HG03103 (cell line): ENCODE measurements around the gene EEF1G.

ENCODE experiments used
- ATAC-seq: cut with Tn5 transposase; IDR thresholded peaks from one replicate; pipeline ENCODE4 v1.9.1; 2021; ENCODE audit warnings: low read depth; ENCODE audit not compliant: unreplicated experiment

EEF1G gene

DNA sequence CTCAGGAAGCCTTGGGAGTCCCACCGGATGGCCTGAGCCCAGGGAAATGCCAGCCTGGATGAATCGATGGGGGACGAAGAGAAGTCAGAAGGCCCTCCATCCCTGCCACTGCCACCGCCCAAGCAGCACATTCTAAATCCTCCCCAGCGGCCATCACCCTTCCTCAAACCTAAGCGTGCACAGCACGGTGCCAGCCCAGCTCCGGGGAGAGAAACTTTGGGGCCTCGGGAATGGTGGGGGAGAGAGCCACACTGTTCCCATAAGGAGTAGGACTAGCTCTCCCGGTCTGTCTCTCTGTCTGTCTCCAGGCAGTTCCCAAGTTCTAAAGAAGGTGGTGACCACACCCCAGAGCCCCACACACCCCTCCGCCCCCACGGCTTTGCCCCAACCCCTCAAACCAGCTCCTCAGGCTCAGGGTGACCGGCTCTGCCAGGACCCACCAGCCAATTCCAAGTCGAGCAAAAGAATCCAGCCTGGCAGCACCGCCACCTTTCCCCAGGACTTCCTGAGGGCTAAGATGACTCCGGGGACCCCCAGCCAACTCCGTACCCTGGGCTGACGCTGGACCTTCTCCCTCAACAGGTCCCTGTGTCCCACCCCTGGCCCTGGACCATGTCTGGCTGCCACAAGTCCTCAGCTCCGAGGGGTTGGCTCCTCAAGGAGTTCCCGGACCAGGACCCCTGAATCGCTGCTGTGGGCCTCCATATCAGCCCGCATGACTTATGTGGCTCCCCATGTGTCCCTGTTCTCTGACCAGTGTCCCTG is 29.8 kb downstream of the EEF1G start:
- no peak for ATAC-seq

DNA sequence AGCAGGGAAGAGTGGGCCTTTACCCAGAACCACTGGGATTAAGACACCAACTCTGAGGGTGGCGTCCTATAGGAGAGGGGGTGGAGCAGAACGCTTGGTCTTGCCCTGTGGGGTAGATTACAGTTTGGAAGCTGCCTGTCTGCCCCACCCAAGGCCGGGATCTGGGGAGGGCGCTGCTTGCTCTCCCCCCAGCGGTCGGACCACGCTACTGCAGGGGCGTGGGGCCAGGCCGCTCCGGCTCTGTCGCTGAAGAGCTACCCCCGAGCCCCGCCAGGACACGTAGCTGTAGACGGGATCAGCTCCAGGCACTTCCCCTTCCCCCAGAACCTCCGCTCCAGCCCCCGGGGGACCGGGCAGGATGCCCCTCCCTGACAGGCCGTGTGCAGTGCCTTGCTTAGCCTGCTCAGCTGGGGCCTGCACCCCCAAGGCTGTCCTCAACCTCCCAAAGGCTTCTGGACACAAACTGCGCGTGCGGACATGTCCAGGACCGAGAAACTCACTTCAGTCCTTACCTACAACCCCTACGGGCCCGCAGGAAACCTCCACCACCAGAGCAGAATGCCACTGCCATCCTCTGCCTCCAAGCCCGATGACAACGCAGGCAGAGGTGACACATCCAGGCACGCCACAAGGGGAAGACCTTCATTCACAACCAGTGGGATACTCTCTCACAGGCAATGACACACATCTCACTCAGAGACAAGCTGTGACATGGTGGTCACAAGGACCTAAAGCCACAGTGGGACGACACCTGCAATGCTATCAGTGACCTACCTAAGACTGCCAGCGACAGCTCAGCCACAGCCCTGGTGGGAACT is 30.7 kb downstream of the EEF1G start:
- no peak for ATAC-seq

DNA sequence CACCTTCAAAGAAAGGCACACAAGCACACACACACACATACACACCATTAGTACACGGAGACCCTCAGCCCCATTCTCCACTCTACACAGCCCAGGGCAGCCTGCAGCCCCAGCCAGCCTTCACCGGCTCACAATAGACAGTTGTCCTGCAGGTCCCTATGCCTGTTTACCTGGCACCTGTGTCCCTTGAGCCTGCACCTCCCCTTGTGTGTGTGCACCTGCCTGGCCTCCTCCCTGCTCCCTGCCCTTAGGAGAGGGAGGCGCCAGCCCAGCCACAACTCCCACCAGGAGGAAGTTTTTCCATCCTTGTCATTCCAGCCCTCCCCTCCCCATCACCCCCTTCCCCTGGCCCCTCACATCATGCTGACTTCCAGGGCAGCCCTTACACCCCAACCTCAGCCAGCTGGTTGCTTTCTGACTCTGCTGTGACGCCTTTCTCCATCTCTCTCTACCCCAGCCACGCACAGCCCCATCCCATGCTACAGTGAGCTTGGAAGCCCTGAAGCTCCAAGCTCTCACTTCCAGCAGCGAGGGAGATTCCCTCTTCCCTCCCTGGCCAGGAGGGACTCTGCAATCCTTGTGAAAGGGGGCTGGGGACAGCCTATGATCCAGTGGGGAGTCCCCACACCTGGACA is 31.5 kb downstream of the EEF1G start:
- ATAC-seq = no peak

DNA sequence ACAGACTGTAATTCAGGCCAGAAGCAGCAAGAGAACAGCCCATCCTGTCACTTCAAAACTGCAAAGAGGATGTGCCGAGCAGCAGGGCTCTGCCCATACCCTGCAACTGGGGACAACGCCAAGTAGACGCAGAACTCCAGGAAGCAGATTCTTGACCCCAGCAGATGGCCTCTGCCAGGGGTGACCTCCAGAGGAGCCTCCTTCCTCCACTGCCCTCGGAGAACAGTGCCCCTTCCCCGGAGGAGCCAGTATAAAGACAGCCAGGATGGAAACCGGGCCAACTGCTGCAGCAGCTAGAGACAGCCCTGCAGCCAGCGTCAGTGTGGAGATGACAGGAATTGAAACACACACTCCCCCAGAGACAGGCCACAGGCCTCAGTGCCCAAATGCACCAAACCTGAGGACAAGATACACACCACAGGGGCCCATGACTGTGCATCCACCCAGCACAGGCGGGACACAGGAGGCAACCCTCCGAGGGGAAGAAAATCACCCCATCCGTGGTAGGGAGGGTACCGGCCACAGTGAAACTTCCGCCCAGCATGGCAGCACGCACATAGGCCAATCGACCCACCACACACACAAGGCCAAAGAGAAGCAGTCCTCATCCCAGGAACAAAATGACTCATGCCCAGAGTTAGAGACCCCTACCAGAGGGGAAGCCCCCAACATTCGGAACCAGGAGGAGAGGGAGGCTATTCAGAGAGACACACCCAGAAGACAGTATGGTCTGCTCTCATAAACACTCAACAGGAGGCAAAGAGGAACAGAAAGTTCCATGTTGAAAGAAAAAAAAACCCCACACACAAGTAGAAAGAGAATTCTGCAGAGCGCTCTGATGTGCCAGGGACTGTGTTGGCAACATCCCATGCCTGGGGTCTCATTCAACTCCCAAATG is 32.6 kb downstream of the EEF1G start:
- ATAC-seq = peak; percentile 36

DNA sequence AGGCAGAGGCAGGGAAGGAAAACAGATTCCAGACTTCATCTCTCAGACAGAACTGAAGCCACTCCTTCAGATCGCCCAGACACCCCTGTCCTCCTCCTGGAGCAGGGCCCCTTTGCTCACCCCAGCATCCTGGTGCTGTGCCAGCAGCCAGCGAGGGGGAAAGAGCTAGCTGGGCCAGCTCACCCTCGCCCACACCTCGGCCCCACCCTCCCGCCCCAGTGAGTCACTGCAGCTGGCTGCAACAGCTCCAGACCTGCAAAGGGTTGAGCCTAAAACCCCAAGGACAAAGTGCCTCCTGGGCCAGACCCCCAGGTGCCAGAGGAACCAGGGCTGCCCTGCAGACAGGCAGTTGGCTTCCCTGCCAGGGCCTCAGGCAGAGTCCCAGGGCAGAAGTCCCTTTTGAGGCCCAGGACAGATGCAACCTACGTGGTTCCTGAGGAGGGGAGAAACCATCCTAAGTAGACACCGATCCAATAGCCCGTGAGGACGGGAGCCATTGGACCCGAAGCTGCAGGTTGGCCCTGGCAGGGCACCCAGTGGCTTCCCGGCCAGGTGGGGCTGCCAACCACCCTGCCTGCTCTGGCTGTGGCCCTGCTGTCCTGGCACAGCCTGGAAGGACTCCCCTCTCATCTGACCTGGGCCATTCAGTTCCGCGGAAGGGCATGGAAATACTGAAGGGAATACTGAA is 34.3 kb downstream of the EEF1G start:
- ATAC-seq = no peak

DNA sequence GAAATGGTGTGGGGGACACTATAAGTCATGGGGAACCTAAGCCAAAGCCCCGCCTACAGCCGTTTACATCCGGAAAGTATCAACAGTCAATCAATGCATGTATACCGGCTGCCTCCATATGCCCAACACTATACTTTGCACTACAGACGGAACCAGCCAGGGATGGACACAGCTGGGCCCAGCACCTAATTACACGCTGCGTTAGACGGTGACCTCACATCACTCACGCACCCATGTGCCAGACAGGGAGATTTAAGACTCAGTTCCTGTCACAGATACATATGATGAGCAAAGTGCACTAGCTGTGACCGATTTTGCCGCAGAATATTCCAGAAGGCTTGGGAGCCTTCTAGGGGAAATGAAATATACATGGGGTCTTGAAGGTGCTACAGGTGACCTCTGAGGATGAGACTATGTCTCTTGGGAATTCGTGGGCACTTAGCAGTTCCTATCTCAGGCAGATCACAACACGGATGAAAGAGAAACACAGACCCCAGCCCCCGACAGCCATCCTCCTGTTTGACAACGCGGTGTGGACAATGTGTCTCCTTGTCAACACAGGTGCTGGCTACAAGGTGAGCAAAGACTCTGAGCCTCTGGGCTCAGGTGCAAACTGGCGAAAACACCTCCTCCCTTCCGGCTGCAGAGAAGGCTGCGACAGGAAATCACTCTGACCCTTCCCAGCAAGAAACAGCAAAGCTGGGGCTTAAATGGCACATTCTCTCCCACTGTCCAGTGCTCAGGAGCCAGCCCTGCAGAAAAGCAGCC is 35.0 kb downstream of the EEF1G start:
- ATAC-seq = no peak

DNA sequence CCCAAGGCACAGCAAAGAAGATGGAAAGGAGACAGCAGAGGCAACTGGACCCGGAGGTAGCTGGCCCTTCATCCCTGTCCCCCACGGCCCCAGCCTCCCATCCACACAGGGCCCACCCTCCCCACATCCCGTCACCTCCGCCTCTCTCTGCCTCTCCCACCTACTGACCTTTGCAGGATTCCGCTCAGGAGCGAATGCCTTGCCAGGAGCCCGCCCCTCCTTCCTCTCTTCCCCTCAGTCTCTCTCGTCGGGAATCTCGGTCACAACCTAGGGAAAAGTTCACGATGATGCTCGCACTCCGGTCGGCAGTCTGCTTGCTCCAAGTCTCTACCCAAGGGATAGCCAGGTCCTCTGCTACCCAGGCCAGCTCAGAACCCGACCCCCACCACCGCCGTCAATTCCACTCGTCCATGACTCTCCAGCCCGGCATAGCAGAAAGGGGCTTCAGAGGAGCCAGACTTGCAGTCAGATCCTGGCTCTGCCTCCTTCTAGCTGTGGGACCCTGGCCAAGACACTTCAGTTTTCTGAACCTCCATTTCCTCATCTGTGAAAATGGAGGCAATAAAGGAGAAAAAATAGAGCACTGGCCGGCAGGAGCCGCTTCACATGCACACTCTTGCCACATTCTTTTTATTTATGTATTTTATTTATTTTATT is 37.3 kb downstream of the EEF1G start:
- no peak for ATAC-seq

DNA sequence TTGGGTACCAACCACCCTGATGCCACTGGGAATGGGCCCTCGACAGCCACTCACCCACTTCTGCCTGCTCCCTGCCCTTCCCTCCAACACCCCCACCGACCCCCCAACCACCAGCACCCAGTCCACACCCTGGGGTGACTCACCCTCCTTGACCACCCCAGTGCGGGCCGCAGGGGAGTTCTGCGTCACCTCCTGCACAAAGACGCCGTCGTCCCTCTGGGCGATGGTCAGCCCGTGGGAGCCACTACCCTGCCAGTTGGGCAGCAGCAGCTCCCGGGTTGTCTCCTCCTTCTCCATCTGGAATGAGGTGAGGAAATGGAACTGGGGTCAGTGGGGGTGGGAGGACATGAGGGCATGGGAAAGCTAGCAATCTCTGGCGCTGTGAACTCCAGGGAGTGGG is 37.9 kb downstream of the EEF1G start:
- ATAC-seq = no peak

DNA sequence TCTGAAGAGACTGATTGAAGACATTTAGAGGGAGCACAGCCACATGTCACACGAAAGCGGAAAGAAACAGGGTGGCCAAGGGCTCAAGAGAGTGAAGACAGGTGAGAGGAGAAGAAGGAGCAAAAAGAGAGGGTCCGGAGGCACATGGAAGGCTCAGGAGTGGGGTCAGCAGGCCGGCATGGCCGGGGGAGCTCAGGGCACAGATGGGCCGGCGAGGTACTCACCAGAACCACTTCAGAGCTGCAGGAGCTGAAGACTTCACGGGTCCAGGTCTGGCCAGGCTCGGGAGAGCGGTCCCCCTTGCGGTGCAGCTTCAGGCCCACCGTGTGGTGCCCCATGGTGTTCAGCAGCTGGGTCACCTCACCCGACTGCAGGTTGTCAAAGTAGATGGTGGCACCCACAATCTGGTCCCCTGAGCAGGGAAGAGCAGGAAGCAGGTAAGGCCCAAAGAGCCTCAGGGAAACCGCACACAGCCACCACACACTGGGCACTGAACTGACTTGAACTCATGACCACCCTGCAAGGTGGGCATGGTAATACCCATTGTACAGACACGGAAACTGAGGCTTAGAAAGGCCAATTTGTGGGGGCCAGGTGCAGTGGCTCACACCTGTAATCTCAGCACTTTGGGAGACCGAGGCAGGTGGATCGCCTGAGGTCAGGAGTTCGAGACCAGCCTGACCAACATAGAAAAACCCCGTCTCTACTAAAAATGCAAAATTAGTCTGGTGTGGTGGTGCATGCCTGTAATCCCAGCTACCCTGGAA is 38.7 kb downstream of the EEF1G start:
- no peak for ATAC-seq

DNA sequence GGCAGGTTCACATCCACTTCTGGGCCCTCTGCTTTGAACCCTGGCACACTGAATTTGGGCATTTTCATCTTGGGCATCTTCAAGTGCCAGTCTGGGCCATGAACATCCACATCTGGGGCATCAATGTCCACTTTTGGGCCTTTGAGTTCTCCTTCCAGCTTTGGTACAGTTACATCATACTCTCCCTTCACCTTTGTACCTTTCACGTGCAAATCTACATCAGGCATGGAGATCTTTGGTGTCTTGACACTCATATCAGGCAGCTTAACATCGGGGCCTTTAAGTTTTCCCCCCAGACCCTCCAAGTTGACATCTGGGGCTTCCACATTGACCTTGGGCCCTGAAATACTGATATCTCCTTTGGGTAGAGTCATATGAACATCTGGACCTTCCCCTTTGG is 41.6 kb downstream of the EEF1G start:
- no peak for ATAC-seq

DNA sequence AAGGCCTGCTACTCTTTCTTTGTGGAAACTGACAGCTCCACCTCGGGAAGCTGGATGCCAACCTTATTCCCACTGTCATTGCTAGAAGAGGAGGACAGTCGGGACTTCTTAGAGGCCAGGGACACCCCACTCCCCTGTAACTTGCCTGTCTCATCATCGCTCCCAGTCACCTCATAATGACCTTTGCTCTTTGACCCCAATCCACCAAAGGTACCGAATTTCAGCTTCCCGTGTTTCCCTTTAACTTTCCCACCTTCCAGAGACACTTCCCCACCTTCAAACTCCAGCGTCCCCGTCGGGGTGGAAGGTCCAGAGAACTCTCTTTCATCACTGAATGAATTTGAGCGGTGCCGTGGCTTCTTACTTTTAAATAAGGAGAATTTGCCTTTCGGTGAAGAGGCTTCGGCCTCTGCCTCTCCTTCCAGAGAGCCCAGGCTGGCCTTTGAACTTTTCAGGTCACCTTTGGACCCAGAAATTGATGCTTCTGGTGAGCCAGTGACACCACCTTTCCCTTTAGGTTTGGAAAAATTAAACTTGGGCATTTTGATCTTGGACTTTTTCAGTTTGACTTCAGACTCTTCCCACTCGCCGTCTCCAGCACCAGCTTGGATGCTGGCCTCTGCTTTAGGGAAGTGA is 56.8 kb downstream of the EEF1G start:
- no peak for ATAC-seq

DNA sequence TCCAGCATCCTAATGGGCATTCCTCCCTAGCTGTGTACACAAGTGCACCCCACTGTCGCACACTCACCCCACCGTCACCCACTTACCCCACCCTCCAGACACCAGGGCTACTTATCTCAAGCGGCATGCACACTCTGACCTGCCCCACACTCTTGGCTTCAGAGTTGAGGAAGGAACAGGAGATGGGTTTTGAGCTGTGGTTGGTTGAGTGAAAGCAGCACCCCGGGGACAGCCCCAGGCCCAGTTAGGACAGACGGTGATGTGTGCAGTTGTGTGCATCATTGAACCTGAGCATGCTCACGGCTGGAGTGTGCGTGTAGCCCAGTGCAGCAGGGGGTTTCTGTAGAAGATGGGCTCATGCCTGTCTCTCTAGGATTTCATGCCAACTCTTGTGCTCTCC is 59.5 kb downstream of the EEF1G start:
- no peak for ATAC-seq

DNA sequence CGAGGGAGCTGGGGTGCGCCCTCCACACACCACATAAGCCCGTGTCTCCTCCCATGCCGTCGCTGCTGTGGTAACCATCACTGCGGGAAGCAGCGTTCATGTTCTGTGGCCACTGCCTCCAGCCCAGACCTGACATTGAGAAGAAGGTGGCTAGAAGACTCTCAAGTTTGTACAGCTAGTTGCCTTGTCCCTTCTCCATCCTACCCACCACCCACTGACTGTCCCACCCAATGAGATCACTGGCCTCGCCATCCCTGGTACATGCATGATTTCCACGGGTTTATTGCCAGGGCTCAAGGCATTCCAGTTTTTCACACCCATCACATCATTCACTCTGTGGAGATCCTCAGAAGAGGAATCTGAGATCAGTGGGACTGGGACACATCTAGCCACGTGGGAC is 60.1 kb downstream of the EEF1G start:
- ATAC-seq = no peak

DNA sequence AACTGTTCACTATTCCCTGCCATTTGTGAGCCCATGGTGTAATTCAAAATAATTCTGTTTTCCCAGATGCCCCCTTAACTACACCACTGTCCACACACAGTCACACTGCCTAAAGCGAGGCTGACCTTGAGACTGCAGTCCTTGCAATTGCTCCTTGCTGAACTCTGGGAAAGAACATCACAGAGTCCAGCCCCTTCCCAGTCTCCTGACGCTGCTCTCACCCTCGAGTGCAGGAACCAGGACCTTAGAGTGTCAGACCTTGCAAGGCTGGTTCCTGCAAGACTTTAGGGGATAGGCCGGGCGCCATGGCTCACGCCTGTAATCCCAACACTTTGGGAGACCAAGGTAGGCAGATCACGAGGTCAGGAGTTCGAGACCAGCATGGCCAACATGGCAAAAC is 60.7 kb downstream of the EEF1G start:
- ATAC-seq = no peak
